ENCODE data around the gene PYM1. TPM values are rescaled to one million over a fixed set of nuclear protein-coding genes. Genes with fewer than 3 reads are reported as not detected.

Gene PYM1
- total RNA-seq (2014; rRNA removed; shearing (Covaris generic)) = 50.5 and 52.1 TPM in 2 replicates

- peak; percentile 95 for DNase-seq (ENCODE audit: low spot score)
These were observed at the start of gene PYM1 for GRCh38 chr12:55927588-55928502. Gene PYM1, minus strand, starts transcription at chr12:55927894. Its CDS starts 133 bp downstream, at chr12:55927761.

- DNase-seq (ENCODE audit: low spot score) = peak; percentile 51
These were observed 46.6 kb upstream of the PYM1 start for GRCh38 chr12:55974308-55974730.

- peak; percentile 99 for DNase-seq (ENCODE audit: low spot score)
These were observed 46.1 kb upstream of the PYM1 start, which contains the start of gene RAB5B for GRCh38 chr12:55973599-55974307. Gene RAB5B, plus strand, starts transcription at chr12:55974078. Its CDS starts 12,883 bp downstream, at chr12:55986961.

- no peak for DNase-seq (ENCODE audit: low spot score)
These were observed 45.4 kb upstream of the PYM1 start for GRCh38 chr12:55972911-55973598.

GRCh38 chr12:55972456-55972855 is 44.8 kb upstream of the PYM1 start:
- no peak for DNase-seq (ENCODE audit: low spot score)

GRCh38 chr12:55972042-55972441 is 44.3 kb upstream of the PYM1 start:
- peak; percentile 30 for DNase-seq (ENCODE audit: low spot score)

GRCh38 chr12:55970775-55971174 is 43.1 kb upstream of the PYM1 start:
- DNase-seq (ENCODE audit: low spot score) = no peak

- no peak for DNase-seq (ENCODE audit: low spot score)
These were observed 41.7 kb upstream of the PYM1 start for GRCh38 chr12:55969356-55969755.

- DNase-seq (ENCODE audit: low spot score) = peak; percentile 93
These were observed 39.0 kb upstream of the PYM1 start, which contains the start of gene CDK2 for GRCh38 chr12:55966408-55967281. Gene CDK2, plus strand, starts transcription at chr12:55966830. Its CDS starts 179 bp downstream, at chr12:55967009.

GRCh38 chr12:55965941-55966407 is 38.3 kb upstream of the PYM1 start, which contains the start of gene PMEL:
Gene PMEL, minus strand, starts transcription at chr12:55966042. Its CDS starts 31 bp downstream, at chr12:55966011.
- DNase-seq (ENCODE audit: low spot score) = no peak

GRCh38 chr12:55965240-55965639 is 37.5 kb upstream of the PYM1 start:
- no peak for DNase-seq (ENCODE audit: low spot score)

GRCh38 chr12:55963760-55964159 is 36.1 kb upstream of the PYM1 start:
- no peak for DNase-seq (ENCODE audit: low spot score)

GRCh38 chr12:55957106-55957859 is 29.6 kb upstream of the PYM1 start:
- peak; percentile 50 for DNase-seq (ENCODE audit: low spot score)

- DNase-seq (ENCODE audit: low spot score) = peak; percentile 87
These were observed 28.3 kb upstream of the PYM1 start for GRCh38 chr12:55955800-55956508.

- DNase-seq (ENCODE audit: low spot score) = no peak
These were observed 27.6 kb upstream of the PYM1 start for GRCh38 chr12:55955344-55955743.

- no peak for DNase-seq (ENCODE audit: low spot score)
These were observed 18.9 kb upstream of the PYM1 start for GRCh38 chr12:55946553-55946952.

GRCh38 chr12:55942577-55943136 is 15.0 kb upstream of the PYM1 start:
- DNase-seq (ENCODE audit: low spot score) = no peak

- no peak for DNase-seq (ENCODE audit: low spot score)
These were observed 14.4 kb upstream of the PYM1 start for GRCh38 chr12:55942055-55942454.
